GM19035 (cell line): Measurements from ENCODE around the gene MPP7.

Experiments used
- ATAC-seq: cut with Tn5 transposase; IDR thresholded peaks from one replicate; pipeline ENCODE4 v1.9.1; 2021; ENCODE audit not compliant: unreplicated experiment

The MPP7 gene

DNA sequence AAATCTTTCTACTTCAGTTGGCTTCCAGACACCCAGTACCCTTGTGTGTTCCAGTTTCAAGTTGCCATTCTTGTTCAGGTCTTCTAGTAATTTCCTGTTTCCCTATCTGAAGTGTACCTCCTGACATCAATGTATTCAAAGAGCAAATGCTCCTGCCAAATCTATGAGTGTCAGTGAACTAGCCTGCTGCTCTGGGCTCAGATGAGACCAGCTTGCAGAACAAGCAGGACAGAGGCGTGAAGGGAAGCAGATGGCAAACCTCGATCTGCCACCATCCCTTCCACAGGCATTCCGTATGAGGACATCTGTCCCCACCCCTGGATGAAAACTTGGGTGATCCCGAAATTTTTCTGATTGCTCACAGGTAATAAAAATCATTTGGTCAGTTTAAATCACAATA, 4.4 kb upstream of the MPP7 start:
- ATAC-seq: no peak

DNA sequence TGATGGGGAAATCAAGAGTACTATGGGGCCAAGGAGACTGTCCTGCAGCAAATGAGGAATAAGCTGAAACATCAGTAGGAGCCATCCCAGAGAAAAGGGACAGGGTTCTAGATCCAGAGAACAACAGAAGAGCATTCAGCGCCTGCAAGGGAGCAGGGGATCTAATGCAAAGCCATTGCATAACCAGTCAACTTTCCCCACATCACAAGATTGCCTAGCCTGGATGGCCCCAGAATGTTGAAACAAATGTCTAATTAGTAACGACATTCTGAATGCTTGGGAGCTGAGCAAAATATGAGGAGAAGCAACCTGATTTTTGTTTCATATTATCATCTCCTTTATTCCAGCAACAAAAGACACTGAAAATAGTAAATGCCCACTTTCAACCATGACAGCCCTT, 2.7 kb upstream of the MPP7 start:
- no peak for ATAC-seq

DNA sequence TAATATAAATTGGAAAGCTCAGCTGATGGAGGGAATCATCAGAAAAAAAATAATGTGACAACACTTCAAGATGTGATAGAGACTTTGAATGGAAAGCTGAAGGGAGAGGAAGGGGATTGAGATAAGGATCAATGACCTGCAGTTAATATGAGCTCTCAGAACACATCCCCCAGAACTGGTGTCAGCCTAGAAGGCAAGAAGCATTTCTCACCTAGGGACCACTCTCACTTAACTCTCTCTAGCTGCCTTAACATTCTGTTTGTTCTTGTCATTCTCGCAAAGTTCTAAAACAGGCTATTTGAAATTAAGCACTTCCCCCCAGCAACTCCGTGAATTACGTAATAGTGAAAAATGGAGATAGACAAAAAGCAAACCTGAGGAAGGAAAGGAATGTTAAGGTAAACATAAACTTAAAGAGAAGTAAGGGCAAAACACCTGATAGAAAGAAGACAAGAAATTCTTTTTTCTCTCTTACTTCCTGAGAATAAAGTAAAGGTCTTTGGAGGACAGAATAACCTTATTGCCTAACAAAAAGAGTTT, 1.2 kb upstream of the MPP7 start:
- no peak for ATAC-seq

DNA sequence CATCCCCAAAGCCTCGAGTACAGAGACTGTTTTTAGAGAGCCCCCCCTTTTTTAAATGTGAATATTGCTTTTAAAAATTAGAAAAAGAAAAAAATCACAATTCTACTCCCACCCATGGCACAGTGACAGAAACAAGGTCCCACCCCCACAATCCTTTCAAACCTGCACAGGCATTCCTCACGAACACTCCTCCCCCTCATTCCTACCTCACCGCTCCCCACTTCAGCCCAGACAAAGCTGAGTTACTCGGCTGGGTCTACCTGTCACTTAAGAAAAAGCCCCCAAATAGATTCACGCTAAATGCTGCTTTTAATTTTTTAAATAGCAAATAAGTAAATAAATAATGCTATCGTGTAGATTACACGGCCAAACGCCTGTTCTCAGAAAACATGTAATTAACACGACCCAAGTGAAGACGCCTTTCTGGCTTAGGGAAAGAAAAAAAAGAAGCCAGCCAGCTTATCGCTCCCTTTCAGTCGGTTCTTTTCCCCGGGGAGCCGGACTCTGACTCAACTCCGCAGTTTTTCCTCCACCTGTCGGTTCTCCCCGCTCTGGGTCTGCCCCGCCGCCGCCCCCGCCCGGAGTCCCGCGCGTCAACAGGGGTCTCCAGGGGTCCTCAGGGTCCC, 739 bp downstream of the MPP7 start:
- no peak for ATAC-seq

DNA sequence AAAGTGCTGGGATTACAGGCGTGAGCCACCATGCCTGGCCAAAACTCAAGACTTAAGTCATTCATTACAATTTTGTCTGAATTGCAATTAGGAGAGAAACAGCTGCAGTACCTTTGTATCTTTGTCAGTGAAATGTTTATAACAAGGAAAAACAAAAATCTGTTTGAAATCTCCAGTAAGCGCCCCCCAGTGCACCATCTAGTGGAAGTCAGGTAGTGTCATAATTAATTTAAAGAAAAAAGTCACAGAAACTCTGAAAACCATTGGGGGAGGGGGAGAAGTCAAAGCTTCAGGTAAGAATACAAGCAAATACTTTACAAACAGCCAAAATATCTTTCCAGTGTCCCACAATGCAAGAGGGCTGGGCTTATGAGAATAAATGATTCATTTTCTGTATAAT, 2.8 kb downstream of the MPP7 start:
- ATAC-seq: no peak

DNA sequence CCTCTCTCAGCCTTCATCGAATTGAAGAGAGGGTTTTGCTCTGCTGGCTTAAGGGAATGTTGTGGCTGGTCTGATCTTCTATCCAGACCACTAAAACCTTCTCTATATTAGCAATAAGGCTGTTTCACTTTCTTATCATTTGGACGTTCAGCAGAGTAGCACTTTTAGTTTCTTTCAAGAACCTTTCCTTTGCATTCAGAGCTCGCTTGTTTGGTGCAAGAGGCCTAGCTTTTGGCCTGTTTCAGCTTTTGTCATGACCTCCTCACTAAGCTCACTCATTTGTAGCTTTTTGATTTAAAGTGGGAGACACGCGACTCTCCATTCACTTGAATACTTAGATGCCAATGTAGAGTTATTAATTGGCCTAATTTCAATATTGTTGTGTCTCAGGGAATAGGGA, 3.9 kb downstream of the MPP7 start:
- no peak for ATAC-seq

DNA sequence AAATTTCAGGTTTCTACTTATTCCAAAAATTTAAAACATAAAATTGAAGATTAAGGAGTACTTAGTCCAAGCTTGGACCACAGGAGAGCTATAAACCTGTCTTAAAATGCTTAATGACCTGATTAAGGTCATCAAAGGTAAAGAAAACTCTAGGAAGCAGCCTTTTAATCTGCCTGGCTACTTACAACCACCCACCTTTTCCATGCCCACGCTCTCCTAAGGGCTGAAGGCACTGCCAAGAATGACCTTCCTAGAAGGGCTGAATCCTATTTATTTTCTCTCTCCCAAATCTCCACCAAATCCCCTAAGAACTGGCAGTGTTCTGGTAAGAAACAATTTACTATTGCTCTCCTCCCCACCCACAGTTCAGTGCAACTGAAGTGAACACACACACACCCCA, 6.8 kb downstream of the MPP7 start:
- ATAC-seq: no peak

DNA sequence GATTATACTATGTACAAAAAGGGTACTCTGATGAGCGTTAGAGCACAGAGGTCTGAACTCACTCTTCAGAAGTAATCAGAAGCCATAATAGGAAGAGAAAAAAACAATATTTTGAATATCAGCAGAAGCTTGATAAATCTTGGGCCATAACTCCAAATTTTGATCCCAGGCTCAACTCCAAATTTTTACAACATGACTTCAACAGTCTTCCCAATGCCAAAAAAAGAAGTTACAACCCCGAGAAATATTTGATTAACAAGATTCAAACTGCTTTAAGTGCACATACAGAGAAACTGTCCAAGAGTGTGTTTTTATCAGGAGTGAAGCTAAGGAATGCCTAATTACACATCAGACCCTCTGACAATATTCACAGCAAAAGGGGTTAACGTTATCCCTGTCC, 7.5 kb downstream of the MPP7 start:
- ATAC-seq: no peak

DNA sequence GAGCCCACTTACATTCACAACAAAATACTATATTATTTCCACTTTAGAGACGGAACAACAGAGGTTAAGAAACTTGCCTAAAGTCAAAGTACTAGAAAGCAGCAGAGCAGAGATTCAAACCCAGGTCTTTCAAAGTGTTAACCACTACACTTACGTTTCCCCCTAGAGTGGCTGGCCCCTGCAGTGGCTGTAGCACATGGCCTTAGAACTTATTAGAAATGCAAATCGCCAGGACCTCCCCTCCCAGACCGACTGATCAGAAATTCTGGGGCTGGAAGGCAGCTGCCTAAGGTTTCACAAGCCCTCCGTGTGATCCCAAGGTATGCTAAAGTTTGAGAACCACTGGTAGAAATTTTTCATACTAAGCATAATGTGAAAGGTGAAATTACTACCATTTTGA, 8.1 kb downstream of the MPP7 start:
- ATAC-seq: no peak

DNA sequence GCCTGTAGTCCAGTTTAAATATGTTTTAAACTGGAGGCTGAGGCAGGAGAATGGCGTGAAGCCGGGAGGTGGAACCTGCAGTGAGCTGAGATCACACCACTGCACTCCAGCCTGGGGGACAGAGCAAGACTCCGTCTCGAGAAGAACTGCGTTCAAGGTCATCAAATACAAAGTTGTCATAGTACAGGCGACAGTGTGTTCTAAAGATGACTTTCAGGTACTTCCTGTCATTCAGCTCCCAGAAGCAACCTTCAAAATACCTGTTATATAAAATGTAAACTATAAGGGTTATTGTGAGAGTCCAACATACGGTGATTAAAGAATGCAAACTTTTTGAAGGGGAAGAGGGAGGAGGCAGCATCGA, 8.7 kb downstream of the MPP7 start:
- no peak for ATAC-seq

DNA sequence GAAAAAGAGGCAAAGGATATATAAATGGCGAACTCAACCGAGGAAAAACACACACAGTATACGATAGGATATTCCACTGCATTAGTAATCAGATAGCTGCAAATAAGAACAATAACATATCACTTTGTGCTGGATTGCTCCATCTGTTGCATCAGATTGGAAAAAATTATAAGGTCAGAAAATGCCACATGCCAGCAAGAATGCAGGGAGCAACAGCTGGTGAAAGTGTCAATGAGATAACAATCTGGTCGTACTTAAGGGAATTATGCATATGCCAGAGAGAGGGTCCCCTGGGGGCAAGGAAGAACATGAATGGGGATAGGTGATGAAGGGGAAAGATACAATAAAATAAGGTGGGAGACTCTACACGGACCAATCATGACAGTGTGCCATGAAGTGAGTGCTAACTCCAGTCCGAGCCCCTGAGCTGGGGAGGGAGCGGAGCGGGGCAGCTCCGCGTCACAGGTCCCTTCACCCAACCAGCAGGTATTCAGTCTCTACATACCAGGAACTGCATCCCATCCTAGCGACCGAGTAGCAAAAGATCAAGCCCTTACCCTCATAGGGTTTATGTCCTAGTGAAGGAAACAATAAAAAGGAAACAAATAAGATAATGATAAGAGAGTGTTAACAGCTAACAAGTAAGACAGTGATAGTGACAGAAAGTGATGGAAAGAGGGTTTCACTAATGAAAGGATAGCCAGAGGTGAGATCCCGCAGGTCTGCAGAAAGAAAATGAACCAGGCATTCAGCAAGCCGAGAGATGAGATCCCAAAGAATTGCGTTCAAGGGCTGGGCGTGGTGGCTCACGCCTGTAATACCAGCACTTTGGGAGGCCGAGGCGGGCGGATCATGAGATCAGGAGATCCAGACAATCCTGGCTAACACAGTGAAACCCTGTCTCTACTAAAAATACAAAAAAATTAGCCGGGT, 9.4 kb downstream of the MPP7 start:
- no peak for ATAC-seq

DNA sequence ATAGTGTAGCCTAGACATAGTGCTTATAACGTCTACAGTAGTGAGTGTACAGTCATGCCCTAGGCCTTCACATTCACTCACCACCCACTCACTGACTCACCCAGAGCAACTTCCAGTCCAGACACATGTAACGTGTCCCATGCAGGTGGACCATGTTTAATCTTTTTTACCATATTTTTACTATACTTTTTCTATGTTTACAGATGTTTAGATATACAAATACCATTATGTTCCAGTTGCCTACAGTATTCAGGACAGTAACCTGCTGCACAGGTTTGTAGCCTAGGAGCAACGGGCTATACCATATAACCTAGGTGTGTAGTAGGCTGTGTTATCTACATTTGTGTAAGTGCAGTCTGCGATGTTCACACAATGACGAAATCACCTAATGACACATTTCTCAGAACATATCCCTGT, 11.0 kb downstream of the MPP7 start:
- ATAC-seq: no peak

DNA sequence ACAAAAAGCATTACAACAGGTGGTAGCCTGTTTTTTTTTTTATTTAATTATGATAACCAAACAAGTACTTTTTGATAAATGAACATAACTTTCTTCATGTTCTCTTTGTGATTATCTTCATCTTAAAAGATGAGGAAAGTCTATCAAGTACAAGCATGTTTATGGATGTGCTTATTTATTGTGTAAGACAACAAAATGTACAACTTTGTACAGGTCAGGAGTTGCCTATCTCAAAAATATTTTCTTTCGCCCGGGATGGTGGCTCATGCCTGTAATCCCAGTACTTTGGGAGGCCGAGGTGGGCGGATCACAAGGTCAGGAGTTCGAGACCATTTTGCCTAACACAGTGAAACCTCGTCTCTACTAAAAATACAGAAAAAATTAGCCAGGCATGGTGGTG, 17.0 kb downstream of the MPP7 start:
- no peak for ATAC-seq

DNA sequence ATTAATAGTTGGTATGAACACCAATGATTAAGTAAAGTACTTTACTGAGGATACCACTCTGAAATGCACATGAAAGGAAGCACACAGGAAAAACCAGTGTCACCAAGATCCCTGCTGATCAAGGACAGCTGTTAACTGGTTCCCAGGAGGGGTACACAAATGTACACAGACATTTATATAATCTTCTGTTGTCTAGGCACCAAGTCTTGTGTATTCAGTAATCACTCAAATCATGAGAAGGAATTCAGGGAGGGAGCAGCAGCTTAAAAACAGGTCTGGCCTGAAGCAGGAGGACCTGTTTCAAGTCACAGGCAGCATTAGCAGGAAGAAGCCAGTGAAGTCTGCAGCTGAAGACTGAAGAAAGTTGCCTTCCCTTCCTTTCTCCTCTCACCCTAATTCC, 18.7 kb downstream of the MPP7 start:
- ATAC-seq: no peak

DNA sequence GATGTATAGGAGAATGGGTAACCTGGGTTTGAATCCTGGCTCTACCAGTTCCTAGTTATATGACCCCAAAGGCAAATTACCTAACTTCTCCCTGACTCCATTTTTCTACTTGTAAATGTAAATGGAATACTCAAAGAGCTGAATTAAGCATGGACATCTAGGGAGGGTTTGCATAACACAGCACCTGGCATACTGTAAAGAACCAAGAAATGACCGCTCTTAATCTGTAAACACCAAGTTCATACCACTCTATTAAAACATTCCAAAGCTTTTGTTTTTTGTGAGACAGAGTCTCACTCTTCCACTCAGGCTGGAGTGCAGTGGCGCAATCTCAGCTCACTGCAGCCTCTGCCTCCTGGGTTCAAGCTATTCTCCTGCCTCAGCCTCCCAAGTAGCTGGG, 19.6 kb downstream of the MPP7 start:
- no peak for ATAC-seq

DNA sequence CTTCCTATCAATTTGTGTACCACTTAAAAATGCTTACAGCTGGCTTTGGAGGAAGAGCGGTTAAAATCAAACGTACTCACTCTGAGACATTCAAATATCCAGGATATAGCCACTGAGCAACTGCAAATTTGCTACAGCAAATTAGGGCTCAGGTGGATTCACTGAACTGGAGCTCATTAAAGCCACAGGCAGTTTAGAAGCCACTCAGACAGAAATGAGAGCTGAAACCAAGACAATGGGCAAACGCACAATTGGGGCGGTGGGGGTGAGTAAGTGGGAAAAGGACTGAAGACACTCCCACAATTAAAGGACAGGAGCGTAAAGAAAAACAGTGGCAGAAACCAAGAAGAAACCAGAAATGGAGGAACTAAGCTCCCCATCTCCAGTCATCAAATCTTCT, 20.5 kb downstream of the MPP7 start:
- no peak for ATAC-seq

DNA sequence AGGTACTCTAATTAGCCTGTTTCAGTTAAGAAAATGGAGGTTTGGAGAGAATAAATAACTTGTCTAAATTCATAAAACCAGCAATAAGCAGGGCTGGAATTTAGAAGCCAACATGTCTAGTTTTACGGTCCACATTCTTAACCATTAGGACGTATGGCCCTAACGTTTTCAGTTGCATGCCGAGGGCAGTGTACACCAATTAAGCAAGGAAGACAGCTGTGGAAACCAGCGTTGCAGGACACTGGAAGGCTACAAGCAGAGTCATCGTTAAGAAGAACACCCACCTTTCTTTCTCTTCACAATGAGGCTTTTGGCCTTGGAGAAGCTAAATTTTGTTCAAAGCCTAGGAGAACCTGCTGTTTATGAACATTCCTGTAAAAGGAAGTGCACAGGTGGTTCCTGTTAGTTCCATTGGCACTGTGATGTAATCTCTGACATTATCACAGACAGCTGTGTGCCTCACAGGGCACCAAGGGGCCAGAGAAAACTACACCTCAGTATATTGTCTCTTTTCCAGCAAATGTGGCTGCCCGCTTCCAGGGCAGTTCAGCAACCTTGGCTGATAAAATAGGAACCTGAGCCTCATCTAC, 21.0 kb downstream of the MPP7 start:
- no peak for ATAC-seq

DNA sequence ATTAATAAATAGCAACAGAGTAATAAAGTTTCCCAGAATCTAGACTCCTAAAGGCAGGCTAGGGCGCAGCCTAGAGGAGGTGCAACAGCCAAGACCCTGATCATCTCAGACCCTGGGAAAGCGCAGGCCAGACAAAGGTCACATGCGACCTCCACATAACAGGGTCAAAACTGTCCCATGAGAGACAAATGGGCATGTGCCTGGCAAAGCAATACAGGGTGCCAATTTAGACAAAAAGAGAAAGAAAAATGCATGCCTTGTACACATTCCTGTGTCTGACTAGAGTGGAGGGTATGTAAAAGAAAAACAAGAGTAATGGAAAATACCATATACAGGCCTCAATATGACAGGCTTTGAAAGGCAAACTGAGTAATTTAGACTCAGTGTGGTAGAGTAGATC, 22.2 kb downstream of the MPP7 start:
- ATAC-seq: no peak

DNA sequence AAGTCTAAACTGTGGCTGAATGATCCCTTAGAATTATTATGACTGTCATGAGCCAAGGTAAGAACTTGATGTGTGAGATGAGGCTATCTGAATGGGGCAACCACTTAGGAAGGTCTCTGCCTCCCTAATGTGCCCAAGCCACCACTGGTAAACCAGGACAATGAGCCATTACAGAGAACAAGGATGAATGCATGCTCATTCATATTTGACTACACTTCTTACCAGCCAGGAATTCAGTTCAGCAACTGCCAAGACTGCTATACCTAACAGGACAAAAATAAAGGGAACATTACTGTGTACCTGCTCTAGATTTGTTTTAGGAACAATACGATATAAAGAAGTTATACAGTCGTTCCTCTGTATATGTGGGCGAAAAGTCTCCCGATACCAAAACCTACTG, 23.0 kb downstream of the MPP7 start:
- no peak for ATAC-seq

DNA sequence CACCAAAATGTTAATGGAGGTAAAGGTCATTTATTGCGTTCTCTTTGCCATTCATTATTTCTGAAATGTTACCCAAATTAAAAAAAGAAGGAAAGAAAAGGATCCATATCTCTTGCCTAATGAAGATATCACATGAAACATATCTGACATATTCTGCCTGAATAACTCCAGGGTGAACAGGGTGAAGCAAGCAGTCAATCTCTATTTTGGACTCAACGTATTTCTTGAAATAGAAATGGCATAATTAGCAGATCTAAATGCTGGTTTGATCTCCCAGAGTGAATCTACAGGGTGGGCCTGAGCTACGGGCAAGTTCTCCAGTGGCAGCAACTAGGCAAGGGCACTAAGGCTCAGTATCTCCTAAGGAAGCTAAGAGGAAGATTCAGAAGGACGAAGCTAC, 24.0 kb downstream of the MPP7 start:
- no peak for ATAC-seq

DNA sequence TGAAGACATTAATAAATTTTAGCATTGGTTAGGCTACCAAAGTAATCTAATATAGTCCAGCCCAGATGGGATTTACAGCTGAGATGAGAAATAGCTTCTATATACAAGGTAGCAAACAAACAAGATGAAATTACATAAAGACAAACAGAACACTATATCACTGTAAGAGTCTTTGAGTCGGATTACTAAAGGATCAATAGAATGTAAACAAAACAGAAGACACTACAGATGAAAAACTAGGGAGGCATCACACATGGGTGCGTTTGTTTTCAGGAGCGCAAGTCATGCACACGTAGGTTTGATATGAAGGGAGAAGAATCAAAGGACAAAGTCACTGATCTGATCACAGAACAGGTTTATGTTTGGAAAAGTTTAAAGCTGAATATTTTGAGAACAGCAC, 26.5 kb downstream of the MPP7 start:
- no peak for ATAC-seq

DNA sequence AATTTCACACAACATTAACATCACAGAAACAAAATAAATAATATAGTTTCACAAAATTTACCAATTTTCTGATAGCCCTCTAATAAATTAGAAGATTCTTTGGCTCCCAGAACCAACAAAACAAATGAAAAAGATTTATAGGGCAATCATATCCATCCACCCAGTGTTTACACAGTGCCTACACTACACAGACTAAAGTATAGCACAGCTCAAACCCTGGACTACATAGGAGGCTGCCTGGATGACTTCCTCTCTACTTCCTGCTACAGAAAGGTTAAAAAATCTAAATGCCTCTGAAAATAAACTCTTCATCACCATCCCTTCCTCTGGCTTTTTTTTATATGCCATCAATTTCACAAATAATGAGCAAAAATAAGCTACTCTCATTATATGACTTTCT, 28.4 kb downstream of the MPP7 start:
- no peak for ATAC-seq
